HG03280 (cell line): ENCODE data around the gene ADGRG1.
"Not testable (repeated sequence)": the region's sequence is repeated elsewhere in the genome, so short reads cannot be mapped to it uniquely, and the experiment has no call there.

Experiments
- ATAC-seq: cut with Tn5 transposase; IDR thresholded peaks from one replicate; pipeline ENCODE4 v1.9.1; 2021; ENCODE audit warnings: mild to moderate bottlenecking, moderate library complexity; ENCODE audit not compliant: unreplicated experiment

Gene ADGRG1

DNA sequence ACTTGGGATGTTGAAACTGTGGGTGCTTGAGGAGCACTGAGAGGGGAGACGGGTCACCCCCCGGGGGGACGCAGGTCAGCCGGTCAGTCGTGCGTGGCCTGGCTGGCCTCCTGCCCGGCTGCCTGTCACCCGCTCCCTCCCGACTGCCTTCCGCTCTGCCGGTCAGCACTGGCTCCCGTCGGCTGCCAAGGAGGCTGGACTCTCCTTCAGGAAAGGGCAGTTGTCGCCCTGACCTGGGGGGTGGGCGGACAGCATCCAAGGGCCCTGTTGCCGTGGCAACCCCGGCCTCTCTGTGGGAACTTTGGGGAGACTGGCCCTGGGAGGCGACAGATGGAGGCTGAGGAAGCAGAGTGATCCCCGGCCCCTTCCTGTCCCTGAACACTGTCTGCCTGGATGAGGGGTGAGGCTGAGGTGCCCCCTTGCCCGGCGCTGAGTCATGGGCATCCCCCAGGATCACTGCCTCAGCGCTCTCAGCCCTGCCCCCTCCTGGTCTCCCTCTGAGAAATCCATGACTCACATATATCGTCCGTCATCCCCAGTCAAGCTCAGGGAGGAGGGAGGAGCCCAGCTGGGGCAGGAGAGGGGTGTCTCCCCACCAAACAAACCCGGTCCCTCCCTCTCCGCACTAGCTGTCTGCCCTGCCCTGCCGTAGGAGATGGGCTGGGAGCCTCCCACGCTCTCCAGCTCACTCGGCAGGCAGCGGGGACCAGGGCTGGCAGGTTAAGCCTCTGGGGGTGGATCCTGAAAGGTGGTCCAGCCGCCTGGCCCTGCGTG lies at the start of gene ADGRG1:
ADGRG1 (plus strand) TSS at position 623 of the 774 bp plus-strand sequence. CDS start 21,658 bp downstream, outside the sequence.
- ATAC-seq = no peak

DNA sequence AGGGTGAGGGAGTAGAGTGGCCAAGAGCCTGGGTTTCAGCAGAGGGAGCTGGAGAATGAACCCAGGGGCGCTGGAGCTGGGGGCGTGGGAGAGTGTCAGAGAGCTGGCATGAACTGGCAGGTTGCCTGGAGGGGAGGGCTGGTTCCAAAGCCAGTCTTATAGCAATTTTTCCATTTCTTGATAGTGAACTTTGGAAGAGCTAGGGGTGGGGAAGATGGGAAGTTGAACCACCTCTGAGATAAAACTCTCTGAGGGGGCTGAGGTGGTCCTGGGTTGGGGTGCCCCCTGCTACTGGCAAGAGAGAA lies 49.1 kb upstream of the ADGRG1 start:
- no peak for ATAC-seq

DNA sequence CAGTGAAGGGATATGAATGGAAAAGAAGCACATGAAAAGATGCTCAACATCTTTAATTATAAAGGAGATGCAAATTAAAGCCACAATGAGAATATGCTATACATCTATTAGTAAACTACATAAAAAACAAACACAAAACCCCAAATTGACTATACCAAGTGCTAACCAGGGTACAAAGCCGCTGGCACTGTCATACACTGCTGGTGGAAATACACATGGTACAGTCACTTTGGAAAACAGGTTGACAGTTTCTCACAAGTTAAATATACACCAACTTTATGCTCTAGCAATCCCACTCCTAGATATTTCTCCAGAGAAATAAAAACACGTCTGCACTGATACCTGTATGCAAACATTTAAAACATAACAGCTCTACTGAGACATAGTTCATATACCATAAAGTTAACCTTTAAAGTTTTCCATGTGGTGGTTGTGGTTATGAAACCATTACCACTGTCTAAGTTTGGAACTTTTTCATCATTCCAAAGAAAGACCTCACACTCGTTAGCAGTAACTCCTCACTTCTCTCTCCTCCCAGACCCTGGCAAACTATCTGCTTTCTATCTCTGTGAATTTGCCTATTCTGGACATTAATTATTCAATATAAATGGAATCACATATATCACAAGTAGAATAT lies 43.3 kb upstream of the ADGRG1 start:
- no peak for ATAC-seq

DNA sequence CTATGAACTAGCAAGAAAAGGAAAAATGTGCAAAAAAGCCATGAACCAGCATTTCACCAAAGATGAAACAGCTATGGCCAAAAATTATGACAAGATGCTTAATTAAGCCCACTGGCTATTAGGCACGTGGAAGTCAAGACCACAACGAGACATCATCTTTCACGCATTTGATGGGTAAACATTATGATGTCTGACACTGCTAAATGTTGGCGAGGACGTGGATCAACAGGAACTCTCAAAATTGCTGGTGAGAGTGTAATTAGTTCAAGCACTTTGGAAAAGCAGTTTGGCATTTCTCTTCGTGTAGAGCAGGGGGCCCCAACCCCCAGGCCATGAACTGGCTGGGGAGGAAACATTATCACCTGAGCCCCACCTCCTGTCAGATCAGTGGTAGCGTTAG lies 39.6 kb upstream of the ADGRG1 start:
- ATAC-seq = no peak

DNA sequence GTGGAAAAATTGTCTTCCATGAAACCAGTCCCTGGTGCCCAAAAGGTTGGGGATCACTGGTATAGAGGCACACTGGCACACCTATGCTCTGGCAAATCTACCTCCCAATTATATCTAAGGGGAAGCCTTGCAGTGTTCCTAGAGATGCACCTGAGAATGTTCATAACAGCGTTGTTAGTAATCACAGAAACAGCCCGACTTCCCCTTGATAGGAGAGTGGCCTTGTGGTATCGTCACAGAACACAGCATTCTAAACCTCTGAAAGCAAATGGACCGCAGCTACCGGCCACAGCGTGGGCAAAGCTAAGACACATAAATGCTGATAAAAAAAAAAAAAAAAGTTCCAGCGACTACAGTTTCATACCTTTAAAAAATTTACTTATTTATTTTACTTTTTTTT lies 39.1 kb upstream of the ADGRG1 start:
- ATAC-seq = no peak

DNA sequence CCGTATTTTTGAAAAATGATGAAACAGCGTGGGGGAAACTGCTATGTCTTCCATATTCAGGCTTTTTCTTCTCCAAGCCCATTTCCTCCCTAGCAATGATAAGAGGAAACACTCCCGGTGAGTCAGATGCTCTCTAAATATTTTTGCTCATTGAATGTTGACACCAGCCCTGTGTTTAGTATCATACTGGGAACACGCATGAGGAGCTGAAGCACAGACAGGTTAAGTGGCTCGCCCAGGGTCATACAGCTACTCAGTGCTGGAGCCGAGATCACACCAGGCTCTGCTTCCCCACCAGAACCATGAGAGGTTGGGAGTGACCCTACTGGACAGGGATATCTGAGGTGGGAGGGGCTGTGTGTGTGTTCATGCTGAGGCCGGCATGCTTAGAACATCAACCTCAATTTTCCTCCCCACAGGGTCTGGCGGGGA lies 37.8 kb upstream of the ADGRG1 start:
- peak; percentile 11 for ATAC-seq

DNA sequence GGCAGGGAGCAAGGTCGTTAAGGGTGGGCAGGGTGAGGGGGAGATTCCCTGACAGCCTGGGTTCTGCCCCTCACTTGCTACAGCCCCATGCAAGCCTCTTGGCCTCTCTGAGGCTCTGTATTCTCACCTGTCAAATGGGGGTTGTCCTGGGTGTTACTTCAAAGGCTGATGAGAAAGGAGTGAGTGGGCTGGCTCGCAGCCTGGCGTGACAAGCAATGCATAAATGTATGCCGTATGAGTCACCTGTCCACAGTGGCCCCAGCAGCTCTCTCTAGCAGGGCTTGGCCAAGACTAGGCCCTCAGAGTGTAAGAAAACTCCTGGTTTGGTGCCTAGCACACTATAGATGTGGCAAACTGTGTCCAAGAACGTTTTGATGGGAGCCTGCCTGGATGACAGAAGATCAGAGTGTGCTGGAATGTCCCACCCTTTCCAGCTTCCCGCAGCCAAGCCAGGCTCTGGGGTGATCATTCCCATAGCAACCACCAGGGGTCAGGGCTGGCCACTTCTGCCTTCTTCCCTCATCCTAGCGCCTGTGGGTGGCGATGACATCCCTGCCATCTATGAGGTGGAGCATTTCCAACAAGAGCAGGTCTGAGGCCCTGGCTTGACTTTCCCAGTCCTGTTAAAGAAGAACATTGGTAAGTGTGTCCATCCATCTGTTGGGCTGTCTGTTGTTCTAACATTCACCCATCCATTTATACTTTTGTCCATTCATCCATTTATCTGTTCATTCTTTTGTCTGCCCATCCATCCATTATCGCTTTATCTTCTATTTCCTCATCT lies 37.2 kb upstream of the ADGRG1 start:
- peak; percentile 75 for ATAC-seq

DNA sequence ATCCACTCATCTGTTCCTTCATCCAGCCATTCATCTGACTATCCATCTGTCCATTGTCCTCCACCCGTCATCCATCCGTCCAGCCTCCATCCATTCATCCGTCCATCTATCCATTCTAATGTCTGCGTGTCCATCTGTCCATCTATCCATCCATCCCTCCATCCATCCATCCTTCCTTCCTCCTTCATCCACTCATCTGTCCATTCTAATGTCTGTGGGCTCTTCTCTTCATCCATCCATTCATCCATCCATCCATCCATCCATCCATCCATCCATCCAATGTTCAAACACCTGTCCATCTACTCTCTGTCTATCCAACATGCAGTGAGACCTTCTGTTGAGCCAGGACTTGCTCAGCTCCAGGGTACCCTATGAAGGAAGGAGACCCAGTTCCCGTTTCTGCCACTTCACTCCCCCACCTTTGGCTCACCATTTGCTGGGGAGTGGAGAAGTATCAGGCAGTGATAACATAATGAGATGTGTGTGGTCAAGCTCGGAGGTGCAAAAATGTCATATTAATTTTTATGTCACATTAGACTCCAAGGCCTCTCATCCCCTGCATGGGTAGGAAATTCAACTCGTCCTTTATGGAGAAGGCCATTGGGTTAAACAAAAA lies 36.5 kb upstream of the ADGRG1 start:
- ATAC-seq = no peak

DNA sequence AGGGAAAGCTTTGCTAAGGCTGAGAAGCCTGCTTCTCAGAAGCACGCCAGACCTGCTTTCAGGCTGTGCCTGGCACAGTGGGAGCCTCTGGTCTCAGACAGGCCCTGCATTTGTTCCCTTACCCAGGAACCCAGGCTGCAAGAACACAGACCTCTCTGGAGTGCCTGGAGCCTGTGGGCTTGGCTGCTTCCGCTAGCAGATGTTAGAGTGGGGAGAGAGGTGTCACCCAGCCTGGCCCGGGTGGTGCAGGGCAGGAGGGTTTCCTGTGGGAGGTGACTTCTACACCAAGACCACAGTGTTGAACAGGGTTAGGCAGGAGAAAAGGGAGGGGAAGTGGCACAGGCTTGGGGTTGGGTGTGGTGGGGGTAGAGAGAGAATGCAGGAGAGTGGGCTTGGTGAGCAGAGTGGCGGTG lies 35.8 kb upstream of the ADGRG1 start:
- ATAC-seq = no peak

DNA sequence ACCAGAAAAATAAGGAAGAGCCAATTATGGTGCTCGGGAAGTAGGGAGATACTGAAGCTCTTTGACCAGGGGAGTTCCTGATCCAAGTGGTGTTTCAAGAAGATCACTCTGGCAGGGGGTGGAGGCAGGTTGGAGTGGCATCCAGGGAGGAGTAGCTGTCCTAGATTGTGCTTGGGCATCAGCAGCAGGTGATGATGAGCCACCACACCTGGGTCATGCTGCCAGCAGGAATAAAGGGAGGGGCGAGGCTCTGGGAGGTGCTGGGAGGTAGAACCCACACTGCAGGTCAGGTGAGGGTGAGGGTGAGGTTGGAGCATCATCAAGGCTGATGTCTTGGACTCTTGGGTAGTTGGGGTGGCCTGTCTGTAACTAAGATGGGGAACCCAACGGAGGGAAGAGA lies 35.4 kb upstream of the ADGRG1 start:
- ATAC-seq = no peak

DNA sequence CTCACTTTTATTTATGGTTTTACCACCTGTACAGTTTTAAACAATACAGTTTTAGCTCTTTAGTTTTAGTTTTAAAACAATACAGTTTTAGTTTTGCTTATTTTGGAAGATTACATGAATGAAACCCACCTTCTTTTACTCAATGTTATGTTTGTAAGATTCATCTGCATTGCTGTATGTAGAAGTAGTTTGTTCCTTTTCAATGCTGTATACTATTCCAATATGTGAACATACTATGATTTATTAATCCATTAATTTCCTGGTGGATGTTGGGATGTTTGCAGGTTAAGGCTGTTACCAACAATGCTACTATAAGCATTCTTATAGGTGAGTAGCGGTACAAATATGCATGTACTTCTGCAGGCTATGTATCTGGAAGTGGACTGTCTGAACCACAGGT lies 34.4 kb upstream of the ADGRG1 start:
- no peak for ATAC-seq

DNA sequence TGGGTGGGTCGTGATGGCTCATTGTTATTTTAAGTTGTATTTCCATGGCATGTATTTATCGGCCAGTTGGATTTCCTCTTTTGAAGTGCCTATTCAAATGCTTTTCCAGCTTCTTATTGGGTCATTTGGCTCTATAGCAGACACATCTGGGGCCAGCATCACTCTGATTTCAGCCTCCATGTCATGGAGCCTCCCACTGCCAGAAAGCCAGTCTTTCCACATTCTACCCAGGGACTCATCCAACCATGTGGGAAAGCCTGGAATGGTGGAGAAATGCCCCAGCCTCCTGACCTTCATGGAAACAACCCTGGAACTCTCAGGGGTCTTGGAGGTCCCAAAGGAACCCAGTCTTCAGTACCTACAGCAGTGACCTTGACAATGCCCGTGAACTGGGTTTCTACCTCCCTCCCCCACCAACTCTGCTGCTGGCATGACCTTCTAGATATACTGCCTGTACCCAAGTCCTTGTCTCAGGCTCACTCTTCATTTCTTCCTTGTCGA lies 33.8 kb upstream of the ADGRG1 start:
- ATAC-seq = no peak

DNA sequence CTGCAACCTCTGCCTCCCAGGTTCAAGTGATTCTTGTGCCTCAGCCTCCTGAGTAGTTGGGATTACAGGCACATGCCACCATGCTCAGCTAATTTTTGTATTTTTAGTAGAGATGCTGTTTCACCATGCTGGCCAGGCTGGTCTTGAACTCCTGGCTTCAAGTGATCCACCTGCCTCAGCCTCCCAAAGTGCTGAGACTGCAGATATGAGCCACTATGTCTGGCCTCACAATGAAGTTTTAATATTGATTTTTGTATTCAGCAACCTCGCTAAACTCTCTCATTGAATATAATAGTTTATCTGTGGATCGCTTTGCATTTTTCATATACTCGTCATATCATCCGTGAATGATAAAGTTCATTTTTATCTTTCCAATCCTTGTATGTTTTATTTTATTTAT lies 32.2 kb upstream of the ADGRG1 start:
- ATAC-seq = not testable (repeated sequence)

DNA sequence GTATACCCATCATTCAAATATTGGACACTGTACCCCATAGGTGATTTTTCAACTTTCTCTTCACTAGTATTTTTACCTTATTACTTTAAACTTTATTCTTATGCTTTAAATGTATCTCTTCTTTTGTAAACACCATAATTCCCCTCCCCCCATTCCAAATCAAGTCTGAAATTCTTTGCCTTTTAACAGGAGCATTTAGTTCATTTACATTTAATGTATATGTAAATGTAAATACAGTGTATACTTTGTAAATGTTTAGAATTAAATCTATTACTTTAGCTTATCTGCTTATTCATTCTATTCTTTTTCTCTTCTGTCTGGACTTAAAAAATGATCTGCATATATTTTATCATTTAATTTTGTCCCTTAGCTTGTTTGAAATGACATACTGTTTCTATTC lies 30.0 kb upstream of the ADGRG1 start:
- ATAC-seq = no peak

DNA sequence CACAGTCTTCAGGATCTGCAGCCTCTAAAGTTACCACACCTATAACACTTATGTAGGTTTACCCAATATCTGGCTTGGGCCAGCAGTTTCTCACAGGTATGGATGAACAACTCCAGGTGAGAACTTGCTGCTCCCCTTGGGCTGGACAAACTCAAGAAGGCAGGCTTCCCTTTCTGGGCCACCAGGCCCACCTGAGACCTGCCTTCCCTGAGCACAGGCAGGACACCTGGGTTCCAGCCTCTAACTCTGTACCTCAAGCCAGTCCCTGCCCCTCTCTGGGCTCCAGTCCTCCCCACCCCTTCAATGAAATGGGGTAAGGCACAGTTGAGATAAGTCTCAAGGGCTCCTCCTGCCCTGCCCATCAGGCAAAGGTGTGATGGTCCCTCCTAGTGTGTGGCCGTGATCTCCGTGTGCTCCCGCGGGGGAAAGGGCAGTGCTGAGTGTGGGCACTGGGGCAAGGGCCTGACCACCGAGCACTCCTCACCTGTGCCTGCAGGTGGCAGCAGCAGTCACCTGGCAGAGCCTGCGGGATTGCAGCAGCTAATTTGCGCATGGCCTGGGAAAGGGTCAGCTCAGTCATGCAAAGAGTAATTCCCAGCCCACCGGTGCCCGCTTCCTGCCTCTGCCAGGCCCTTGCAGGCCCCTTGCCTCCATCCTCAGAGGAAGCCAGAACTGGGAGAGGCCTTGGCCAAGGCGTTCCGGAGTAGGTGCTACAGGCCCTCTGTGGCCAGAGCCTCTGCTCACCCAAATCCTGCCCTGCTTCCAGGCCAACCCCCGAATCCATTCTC lies 28.2 kb upstream of the ADGRG1 start:
- peak; percentile 43 for ATAC-seq

DNA sequence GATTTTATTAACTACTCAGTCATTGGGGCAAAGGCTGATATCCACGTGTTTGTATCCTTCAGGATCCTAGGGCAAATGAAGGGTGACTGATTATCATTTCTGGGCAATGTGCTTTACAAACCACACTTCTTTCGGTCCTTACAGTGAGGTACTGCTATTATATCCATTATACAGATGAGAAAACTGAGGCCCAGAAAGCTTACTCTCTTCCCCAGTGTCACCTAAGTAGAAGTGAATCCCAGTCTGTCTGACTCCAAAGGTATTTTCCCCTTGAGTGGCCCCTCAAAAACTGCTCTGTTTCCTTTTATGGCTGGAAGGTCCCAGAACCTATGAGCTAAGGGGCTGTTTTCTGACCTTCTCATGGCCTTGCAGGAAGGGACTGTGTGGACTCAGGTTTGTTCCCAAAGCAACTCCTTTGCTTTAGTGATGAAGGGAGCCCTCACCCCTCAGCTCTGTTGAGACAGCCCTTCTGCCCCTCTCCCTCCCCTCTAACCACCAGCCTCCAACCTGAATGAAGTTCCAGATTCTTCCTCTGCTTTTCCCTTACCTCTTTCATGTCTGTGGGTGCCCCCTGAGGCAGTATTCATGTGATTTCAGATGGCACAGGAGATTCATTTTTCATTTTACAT lies 27.4 kb upstream of the ADGRG1 start:
- ATAC-seq = no peak

DNA sequence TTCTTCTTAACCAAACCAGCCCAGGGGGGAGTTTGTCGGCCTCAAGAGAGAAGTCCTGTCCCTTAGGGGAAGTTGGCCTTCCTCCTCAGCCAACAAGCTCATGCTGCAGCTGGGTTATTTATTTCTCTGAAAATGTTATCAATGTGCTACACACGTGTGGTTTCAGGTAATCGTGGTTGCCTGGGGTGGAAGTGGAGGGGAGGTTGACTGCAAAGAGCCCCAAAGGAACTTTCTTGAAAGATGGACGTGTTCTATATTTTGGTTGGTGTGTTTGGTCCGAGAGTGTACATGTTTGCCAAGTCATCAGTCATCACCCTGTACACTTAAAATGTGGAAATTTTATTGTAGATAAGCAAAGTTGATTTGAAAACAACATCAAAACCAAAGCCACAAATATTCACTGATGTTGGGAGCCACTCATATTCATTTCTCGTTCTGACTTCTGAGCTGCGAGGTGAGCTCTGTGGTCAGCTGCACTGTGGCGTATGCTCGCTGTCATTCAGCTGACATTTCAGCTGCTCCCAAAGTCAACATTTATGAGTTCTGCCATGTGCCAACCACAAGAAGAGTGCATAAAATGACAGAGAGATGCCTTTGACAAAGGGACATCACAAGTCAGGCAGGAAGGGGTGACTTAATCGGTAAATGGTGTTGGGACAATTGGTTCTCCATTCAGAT lies 26.5 kb upstream of the ADGRG1 start:
- ATAC-seq = peak; percentile 76

DNA sequence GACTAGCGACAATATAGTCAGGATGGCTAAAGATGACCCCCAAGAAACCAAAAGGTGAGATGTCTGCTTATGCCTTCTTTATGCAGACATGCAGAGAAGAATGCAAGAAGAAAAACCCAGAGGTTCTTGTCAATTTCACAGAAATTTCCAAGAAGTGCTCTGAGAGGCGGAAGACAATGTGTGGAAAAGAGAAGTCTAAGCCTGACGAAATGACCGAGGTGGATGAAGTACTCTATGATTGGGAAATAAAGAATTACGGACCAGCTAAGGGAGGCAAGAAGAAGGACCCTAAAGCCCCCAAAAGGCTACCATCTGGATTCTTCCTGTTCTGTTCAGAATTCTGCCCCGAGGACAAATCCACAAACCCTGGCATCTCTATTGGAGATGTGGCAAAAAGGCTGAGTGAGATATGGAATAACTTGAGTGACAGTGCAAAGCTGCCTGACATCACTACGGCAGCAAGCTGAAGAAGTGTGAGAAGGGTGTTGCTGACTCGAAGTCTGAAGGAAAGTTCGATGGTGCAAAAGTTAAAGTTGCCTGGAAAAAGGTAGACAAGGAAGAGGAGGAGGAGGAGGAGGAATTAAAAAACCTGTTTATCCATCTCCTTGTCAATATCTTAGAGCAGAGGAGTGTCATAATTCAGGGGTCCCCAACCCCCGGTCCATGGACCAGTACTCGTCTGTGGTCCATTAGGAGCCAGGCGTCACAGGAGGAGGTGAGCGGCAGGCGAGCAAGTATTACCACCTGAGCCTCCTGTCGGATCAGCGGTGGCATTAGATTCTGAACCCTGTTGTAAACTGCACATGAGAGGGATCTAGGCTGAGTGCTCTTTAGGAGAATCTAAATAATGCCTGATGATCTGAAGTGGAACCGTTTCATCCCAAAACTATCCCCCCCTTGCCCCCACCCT lies 25.1 kb upstream of the ADGRG1 start:
- ATAC-seq = no peak
